Measurements from ENCODE around the gene FGF7. TPM values are rescaled to one million over a fixed set of nuclear protein-coding genes. Genes with fewer than 3 reads are reported as not detected.
"Not testable (repeated sequence)": the region's sequence is repeated elsewhere in the genome, so short reads cannot be mapped to it uniquely, and the experiment has no call there.

The FGF7 gene
- total and polyA plus RNA-seq, 2 of the 8 experiments (the other 6 are each of a cell fraction or from before 2014, with no cell fraction given): not detected

GRCh38 chr15:49478021-49478420 is 55.0 kb downstream of the FGF7 start:
- H3K9me3 ChIP-seq (ENCODE audit: insufficient read depth in 2 of 2, low read depth in 1 of 2, low read length in 1 of 2); H3K36me3 ChIP-seq (ENCODE audit: control insufficient read depth in 2 of 4, insufficient read depth in 4 of 4, low read length in 3 of 4); H3K14ac ChIP-seq (ENCODE audit: insufficient read length); H2BK15ac ChIP-seq (ENCODE audit: low read length); H3K4ac ChIP-seq (replicated peaks; ENCODE audit: insufficient read length, low read depth, low read length); H4K8ac ChIP-seq (ENCODE audit: extremely low read depth, insufficient read depth, low read length); H3K79me2 ChIP-seq (ENCODE audit: control insufficient read depth in 1 of 2, insufficient read depth in 2 of 2, low read length in 2 of 2); H4K20me1 ChIP-seq (replicated peaks in 1 of 2; ENCODE audit: control insufficient read depth in 1 of 2, insufficient read depth in 2 of 2, low read length in 2 of 2); H3K79me1 ChIP-seq (ENCODE audit: low read depth, low read length); DNase-seq (ENCODE audit: low read depth in 1 of 2, low spot score in 2 of 2); H3K4me2 ChIP-seq (ENCODE audit: insufficient read depth in 1 of 2, low read depth in 2 of 2, low read length in 2 of 2); H3K9ac ChIP-seq (replicated peaks in 1 of 4; ENCODE audit: extremely low read depth in 1 of 4, low read depth in 3 of 4, low read length in 3 of 4); H3K27ac ChIP-seq (ENCODE audit: low read depth, low read length); H4K5ac ChIP-seq (ENCODE audit: insufficient read length, low read depth, low read length); H3K4me3 ChIP-seq (ENCODE audit: extremely low read depth in 1 of 4, insufficient read depth in 2 of 4, low read depth in 3 of 4, low read length in 4 of 4); POLR2A ChIA-PET (ENCODE audit: partially characterized antibody); H3K27me3 ChIP-seq (replicated peaks in 1 of 4; ENCODE audit: control insufficient read depth in 3 of 4, extremely low read depth in 1 of 4, insufficient read depth in 3 of 4, low read length in 3 of 4); CTCF ChIA-PET (ENCODE audit: partially characterized antibody); H2AFZ ChIP-seq (ENCODE audit: low read length); H4K91ac ChIP-seq (replicated peaks; ENCODE audit: insufficient read length, low read length); H3K4me1 ChIP-seq (replicated peaks in 1 of 4; ENCODE audit: control insufficient read depth in 3 of 4, insufficient read depth in 4 of 4, low read length in 3 of 4); H2BK12ac ChIP-seq (ENCODE audit: low read depth, low read length); H3K56ac ChIP-seq (replicated peaks; ENCODE audit: insufficient read length, low read depth, low read length); H2BK5ac ChIP-seq (ENCODE audit: low read depth, low read length); H3K23me2 ChIP-seq (ENCODE audit: low read depth, low read length); H2BK120ac ChIP-seq (replicated peaks; ENCODE audit: low read depth, low read length); H3K23ac ChIP-seq (ENCODE audit: insufficient read length); H3K18ac ChIP-seq (ENCODE audit: extremely low read depth, low read length); H2AK5ac ChIP-seq (ENCODE audit: low read depth, low read length); FAIRE-seq; H2BK20ac ChIP-seq (ENCODE audit: low read length): not testable (repeated sequence)
- 77% methylated on average over 4 of the region's 4 CpGs; no CpG with 5 or more reads in 1 of the 2 experiments for WGBS, 2 experiments (ENCODE audit: extremely low coverage in 1 of 2, insufficient coverage in 1 of 2, insufficient read length in 1 of 2, insufficient replicate concordance in 2 of 2, low coverage in 1 of 2, low lambda C conversion rate in 2 of 2, missing lambda C conversion rate in 1 of 2)

- not testable (repeated sequence) for H2BK12ac ChIP-seq (ENCODE audit: low read depth, low read length); H3K27me3 ChIP-seq (replicated peaks in 1 of 4; ENCODE audit: control insufficient read depth in 3 of 4, extremely low read depth in 1 of 4, insufficient read depth in 3 of 4, low read length in 3 of 4); DNase-seq (ENCODE audit: low read depth in 1 of 2, low spot score in 2 of 2)
Observed at GRCh38 chr15:49478982-49479381, 55.9 kb downstream of the FGF7 start.

More at GRCh38 chr15:49478982-49479381, 55.9 kb downstream of the FGF7 start:
- H3K56ac ChIP-seq (replicated peaks; ENCODE audit: insufficient read length, low read depth, low read length); H3K18ac ChIP-seq (ENCODE audit: extremely low read depth, low read length); H4K5ac ChIP-seq (ENCODE audit: insufficient read length, low read depth, low read length); CTCF ChIA-PET (ENCODE audit: partially characterized antibody); FAIRE-seq; H3K14ac ChIP-seq (ENCODE audit: insufficient read length); H3K4me3 ChIP-seq (ENCODE audit: extremely low read depth in 1 of 4, insufficient read depth in 2 of 4, low read depth in 3 of 4, low read length in 4 of 4); H3K4me2 ChIP-seq (ENCODE audit: insufficient read depth in 1 of 2, low read depth in 2 of 2, low read length in 2 of 2); H3K23me2 ChIP-seq (ENCODE audit: low read depth, low read length); H4K8ac ChIP-seq (ENCODE audit: extremely low read depth, insufficient read depth, low read length); H4K20me1 ChIP-seq (replicated peaks in 1 of 2; ENCODE audit: control insufficient read depth in 1 of 2, insufficient read depth in 2 of 2, low read length in 2 of 2); H3K79me1 ChIP-seq (ENCODE audit: low read depth, low read length); POLR2A ChIA-PET (ENCODE audit: partially characterized antibody); H2BK20ac ChIP-seq (ENCODE audit: low read length); H2AK5ac ChIP-seq (ENCODE audit: low read depth, low read length); H2BK15ac ChIP-seq (ENCODE audit: low read length); H3K27ac ChIP-seq (ENCODE audit: low read depth, low read length); H3K36me3 ChIP-seq (ENCODE audit: control insufficient read depth in 2 of 4, insufficient read depth in 4 of 4, low read length in 3 of 4); H3K23ac ChIP-seq (ENCODE audit: insufficient read length); H3K4me1 ChIP-seq (replicated peaks in 1 of 4; ENCODE audit: control insufficient read depth in 3 of 4, insufficient read depth in 4 of 4, low read length in 3 of 4); H2BK5ac ChIP-seq (ENCODE audit: low read depth, low read length); H3K4ac ChIP-seq (replicated peaks; ENCODE audit: insufficient read length, low read depth, low read length); H3K79me2 ChIP-seq (ENCODE audit: control insufficient read depth in 1 of 2, insufficient read depth in 2 of 2, low read length in 2 of 2); H4K91ac ChIP-seq (replicated peaks; ENCODE audit: insufficient read length, low read length); H2BK120ac ChIP-seq (replicated peaks; ENCODE audit: low read depth, low read length); H2AFZ ChIP-seq (ENCODE audit: low read length); H3K9ac ChIP-seq (replicated peaks in 1 of 4; ENCODE audit: extremely low read depth in 1 of 4, low read depth in 3 of 4, low read length in 3 of 4); H3K9me3 ChIP-seq (ENCODE audit: insufficient read depth in 2 of 2, low read depth in 1 of 2, low read length in 1 of 2): not testable (repeated sequence)

Measured in H1 (cell line).